Endodermal cell (in vitro differentiated cells): Measurements from ENCODE around the gene CPED1. TPM values are rescaled to one million over a fixed set of nuclear protein-coding genes. Genes with fewer than 3 reads are reported as not detected.

Source experiments
- DNase-seq: peaks from one replicate; pipeline ENCODE4 v3.0.0-alpha.2; 2017
- H3K27ac ChIP-seq: 2 replicates; pipeline ENCODE4 v1.5.1; 2013; ENCODE audit warnings: mild to moderate bottlenecking, low read depth, low read length, moderate library complexity
- H3K27me3 ChIP-seq: 2 replicates; pipeline ENCODE4 v1.6.1; 2013; ENCODE audit warnings: mild to moderate bottlenecking, low read length, moderate library complexity; ENCODE audit not compliant: insufficient read depth, control insufficient read depth, poor library complexity, severe bottlenecking
- H3K36me3 ChIP-seq: 2 replicates; pipeline ENCODE4 v1.7.0; 2013; ENCODE audit warnings: mild to moderate bottlenecking, low read length, moderate library complexity; ENCODE audit not compliant: control insufficient read depth, insufficient read depth
- H3K4me1 ChIP-seq: one replicate; pipeline ENCODE4 v1.7.0; 2013; ENCODE audit warnings: low read length; ENCODE audit not compliant: control insufficient read depth, insufficient read depth
- H3K4me3 ChIP-seq: 2 replicates; pipeline ENCODE4 v1.5.1; 2013; ENCODE audit warnings: mild to moderate bottlenecking, low read length, moderate library complexity
- H3K9ac ChIP-seq: 2 replicates; pipeline ENCODE4 v1.6.1; 2013; ENCODE audit warnings: mild to moderate bottlenecking, low read length, moderate library complexity; ENCODE audit not compliant: poor library complexity, severe bottlenecking; ENCODE audit errors: extremely low read depth
- H3K9me3 ChIP-seq: 2 replicates; pipeline ENCODE4 v1.6.1; 2013; ENCODE audit warnings: mild to moderate bottlenecking, low read length, moderate library complexity; ENCODE audit not compliant: control insufficient read depth
- H3K27ac Mint-ChIP-seq: 2 replicates; pipeline ENCODE4 v1.8.0; 2020; ENCODE audit warnings: mixed read lengths
- H3K27me3 Mint-ChIP-seq: 2 replicates; pipeline ENCODE4 v1.8.0; 2021; ENCODE audit warnings: mild to moderate bottlenecking, mixed read lengths; ENCODE audit not compliant: insufficient read depth
- H3K36me3 Mint-ChIP-seq: 2 replicates; pipeline ENCODE4 v1.8.0; 2020; ENCODE audit warnings: low read depth, mixed read lengths
- H3K4me1 Mint-ChIP-seq: 2 replicates; pipeline ENCODE4 v1.8.0; 2020; ENCODE audit warnings: mixed read lengths
- H3K4me3 Mint-ChIP-seq: 2 replicates; pipeline ENCODE4 v1.8.0; 2020; ENCODE audit warnings: mild to moderate bottlenecking, moderate library complexity, mixed read lengths
- H3K9me3 Mint-ChIP-seq: 2 replicates; pipeline ENCODE4 v1.8.0; 2020; ENCODE audit warnings: mild to moderate bottlenecking, mixed read lengths
- WGBS, 2 experiments: methylation state at CpG; one replicate each; pipeline versions ENCODE4 v1.1.5 to v1.1.7; 2013; ENCODE audit warnings: missing lambda C conversion rate in 2 of 2, mixed read lengths in 1 of 2; ENCODE audit not compliant: insufficient coverage in 1 of 2, insufficient read length in 1 of 2; 5-methylcytosine and 5-hydroxymethylcytosine counted together
- total RNA-seq, 2 donors: library from RNA; stranded (reverse); fragmentation: NEBNext Ultra II Directional in 1 of 2; extraction: Animal tissue kit (Norgen Biotek cat#: 25700) in 1 of 2; gene quantifications; 2 replicates in 1 of 2; 3 replicates in 1 of 2; pipeline ENCODE4 v1.2.1, GENCODE V29; 2021
- TF ChIP-seq, protein P1 (sequence below): fragments of 200-600 bp; sonication (generic); conservative IDR thresholded peaks from 2 replicates; pipeline ENCODE4 v1.5.0; 2021; ENCODE audit warnings: antibody characterized with exemption, mild to moderate bottlenecking

CPED1 gene
- total RNA-seq, 2 donors from 2014 or later, result 1.1 TPM; not detected in 1

DNA sequence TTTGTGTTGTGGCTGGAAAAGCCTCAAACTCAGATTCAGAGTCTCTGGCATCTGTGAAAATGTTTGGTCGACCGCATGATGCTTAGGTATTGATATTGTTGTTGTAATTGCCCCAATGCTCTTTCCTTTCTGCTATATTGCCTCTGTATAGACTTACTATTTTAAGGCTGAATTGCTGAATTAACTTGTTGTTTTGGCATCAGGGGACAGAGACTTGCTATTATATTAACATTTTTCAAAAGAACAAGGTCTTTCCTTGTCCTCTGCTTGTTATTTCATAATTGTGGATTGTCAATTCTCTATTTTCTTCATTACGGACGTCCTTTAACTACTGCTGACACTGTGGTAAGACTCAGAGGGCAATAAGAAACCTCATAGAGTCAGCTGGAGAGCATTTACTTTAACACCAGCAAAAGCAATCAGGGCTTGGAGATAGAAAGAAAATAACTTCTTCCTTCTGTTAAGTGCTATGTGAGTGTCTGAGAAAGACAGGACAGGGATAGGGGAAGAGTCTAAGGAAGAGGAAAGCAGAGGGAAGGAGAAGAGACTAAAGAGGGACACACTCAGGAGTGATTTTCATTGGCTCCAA is 17.6 kb downstream of the CPED1 start:
- H3K27ac Mint-ChIP-seq, result no peak overlapping the region

DNA sequence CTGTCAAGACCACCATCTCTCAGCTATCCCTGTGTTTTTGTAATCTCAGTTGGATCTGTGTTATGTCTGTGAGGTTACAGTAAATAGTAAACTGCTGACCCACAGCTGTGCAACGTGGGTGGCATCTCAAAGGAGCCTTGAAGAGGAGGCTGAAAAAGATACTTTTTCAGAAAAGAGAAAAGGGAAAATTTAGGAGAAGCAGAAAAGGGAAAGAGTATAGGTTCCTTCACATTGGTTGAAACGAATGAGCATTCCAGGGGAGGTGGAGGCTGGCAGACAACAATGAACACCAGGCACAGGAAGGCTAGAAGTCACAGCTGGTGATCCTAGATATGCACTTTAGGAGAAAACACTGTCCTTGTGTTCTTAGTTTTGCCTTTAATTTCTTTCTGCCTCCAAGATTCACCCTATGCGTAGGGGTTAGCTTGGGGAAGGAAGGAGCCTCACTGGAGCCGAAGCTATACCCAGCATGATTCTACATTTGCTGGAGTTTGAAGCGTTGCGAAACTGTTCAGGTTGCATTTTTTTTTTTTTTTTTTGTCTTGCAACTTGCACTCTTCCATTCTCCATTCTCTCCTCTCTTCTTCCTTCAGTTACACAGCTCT is 18.3 kb downstream of the CPED1 start:
- Histone ChIP-seq H3K9ac (no peak overlapping the region), H3K36me3 (no peaks in the 10 kb centered on the region), H3K9me3 (no peaks in the 10 kb centered on the region), H3K4me3 (no peak overlapping the region), H3K27me3 (no peaks in the 10 kb centered on the region), H3K27ac (no peak overlapping the region), H3K4me1 (peaks cover 7% of the 10 kb centered on the region)
- peak; percentile 48 for DNase-seq
- peak overlapping the region; percentile 62 for H3K27ac Mint-ChIP-seq
- no peaks in the 10 kb centered on the region for H3K9me3 Mint-ChIP-seq
- H3K27me3 Mint-ChIP-seq, result no peaks in the 10 kb centered on the region
- 64 to 78% methylated on average over 4 to 6 of the region's 6 CpGs for WGBS, 2 experiments
- no peaks in the 10 kb centered on the region for H3K36me3 Mint-ChIP-seq
- TF ChIP-seq, protein P1, sequence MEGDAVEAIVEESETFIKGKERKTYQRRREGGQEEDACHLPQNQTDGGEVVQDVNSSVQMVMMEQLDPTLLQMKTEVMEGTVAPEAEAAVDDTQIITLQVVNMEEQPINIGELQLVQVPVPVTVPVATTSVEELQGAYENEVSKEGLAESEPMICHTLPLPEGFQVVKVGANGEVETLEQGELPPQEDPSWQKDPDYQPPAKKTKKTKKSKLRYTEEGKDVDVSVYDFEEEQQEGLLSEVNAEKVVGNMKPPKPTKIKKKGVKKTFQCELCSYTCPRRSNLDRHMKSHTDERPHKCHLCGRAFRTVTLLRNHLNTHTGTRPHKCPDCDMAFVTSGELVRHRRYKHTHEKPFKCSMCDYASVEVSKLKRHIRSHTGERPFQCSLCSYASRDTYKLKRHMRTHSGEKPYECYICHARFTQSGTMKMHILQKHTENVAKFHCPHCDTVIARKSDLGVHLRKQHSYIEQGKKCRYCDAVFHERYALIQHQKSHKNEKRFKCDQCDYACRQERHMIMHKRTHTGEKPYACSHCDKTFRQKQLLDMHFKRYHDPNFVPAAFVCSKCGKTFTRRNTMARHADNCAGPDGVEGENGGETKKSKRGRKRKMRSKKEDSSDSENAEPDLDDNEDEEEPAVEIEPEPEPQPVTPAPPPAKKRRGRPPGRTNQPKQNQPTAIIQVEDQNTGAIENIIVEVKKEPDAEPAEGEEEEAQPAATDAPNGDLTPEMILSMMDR, result no peak
- H3K4me3 Mint-ChIP-seq, result no peak overlapping the region
- H3K4me1 Mint-ChIP-seq, result peaks cover 10% of the 10 kb centered on the region

More for the DNA sequence above, 17.6 kb downstream of the CPED1 start:
- H3K36me3 Mint-ChIP-seq, result no peaks in the 10 kb centered on the region
- Histone ChIP-seq H3K27ac (no peak overlapping the region), H3K4me1 (peaks cover 7% of the 10 kb centered on the region), H3K36me3 (no peaks in the 10 kb centered on the region), H3K9ac (no peak overlapping the region), H3K4me3 (no peak overlapping the region), H3K27me3 (no peaks in the 10 kb centered on the region), H3K9me3 (no peaks in the 10 kb centered on the region)
- DNase-seq, result no peak
- no peaks in the 10 kb centered on the region for H3K9me3 Mint-ChIP-seq
- H3K27me3 Mint-ChIP-seq, result no peaks in the 10 kb centered on the region
- WGBS, 2 experiments, result 84 to 100% methylated on average over 2 to 4 of the region's 4 CpGs
- TF ChIP-seq, protein P1, result no peak
- H3K4me3 Mint-ChIP-seq, result no peak overlapping the region
- peaks cover 10% of the 10 kb centered on the region for H3K4me1 Mint-ChIP-seq

DNA sequence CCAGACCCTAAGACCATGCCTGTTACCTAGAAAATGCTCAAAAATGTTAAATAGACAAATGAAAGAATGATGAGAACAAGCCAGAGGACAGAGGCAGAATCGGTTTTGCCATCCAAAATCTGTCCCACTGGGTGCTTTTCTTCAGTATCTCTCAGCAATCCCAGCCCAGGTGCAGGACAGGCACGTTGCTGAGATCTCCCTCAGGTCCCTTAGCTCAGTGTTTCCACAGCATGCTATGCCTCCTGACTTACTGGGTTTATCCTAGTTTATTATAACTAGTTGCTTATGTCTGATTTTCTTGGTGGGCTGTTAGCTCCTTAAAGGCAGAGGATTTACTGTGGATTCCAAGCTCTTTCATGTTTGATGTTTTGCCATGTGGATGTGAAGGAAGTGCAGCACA is 20.3 kb downstream of the CPED1 start:
- Mint-ChIP-seq H3K27ac (no peak overlapping the region), H3K9me3 (no peaks in the 10 kb centered on the region), H3K4me1 (peaks cover 10% of the 10 kb centered on the region), H3K4me3 (no peak overlapping the region), H3K36me3 (no peaks in the 10 kb centered on the region), H3K27me3 (no peaks in the 10 kb centered on the region)
- Histone ChIP-seq H3K9me3 (no peaks in the 10 kb centered on the region), H3K4me1 (peaks cover 7% of the 10 kb centered on the region), H3K9ac (no peak overlapping the region), H3K36me3 (no peaks in the 10 kb centered on the region), H3K4me3 (no peak overlapping the region), H3K27me3 (no peaks in the 10 kb centered on the region), H3K27ac (no peak overlapping the region)
- 85 to 100% methylated on average over 1 to 2 of the region's 2 CpGs for WGBS, 2 experiments
- TF ChIP-seq, protein P1, result no peak
- DNase-seq, result no peak
